K562 (cell line): ENCODE results near the gene TRIM32. TPM values are rescaled to one million over a fixed set of nuclear protein-coding genes. Genes with fewer than 3 reads are reported as not detected.

Experiments used
- ATAC-seq: fragments of 200-7000 bp; cut with Tn5 transposase; 3 replicates; pipeline ENCODE4 v1.9.1; 2020; ENCODE audit warnings: moderate library complexity
- BruUV-seq: library from RNA; stranded (reverse); fragments of 400-500 nt; replicated peaks from 2 replicates; lab custom pipeline; 2021; lab: Mats Ljungman, UMichigan
- CTCF ChIA-PET: fragments of 300-600 bp; formaldehyde crosslinking; extraction: SDS; loops from one replicate; lab custom pipeline; 2021; ENCODE audit warnings: low intra/inter-chr PET ratio; lab: Yijun Ruan, JAX
- POLR2A ChIA-PET: fragments of 300-600, 350-650 bp; sonication (Branson Sonifier 250); formaldehyde crosslinking; extraction: SDS; loops from one replicate; lab custom pipeline; 2021; ENCODE audit warnings: antibody characterized with exemption, inconsistent platforms; lab: Yijun Ruan, JAX
- DNase-seq, 4 experiments: peaks; one replicate each; pipeline versions ENCODE4 v3.0.0 to v3.0.0-alpha.2; 2011 to 2018; ENCODE audit warnings: low spot score in 3 of 4, mixed read lengths in 3 of 4; ENCODE audit errors: extremely low read depth in 1 of 4
- FAIRE-seq: peaks from 2 replicates; lab custom pipeline; 2011; peaks lifted over from hg19 to GRCh38; lab: Jason Lieb, UNC
- H2AFZ ChIP-seq: 2 replicates; pipeline ENCODE4 v1.6.0; 2011; ENCODE audit warnings: low read depth, low read length, control low read depth, inconsistent platforms
- H3K27ac ChIP-seq: fragments of 200-600 bp; 3 replicates; pipeline ENCODE4 v1.8.0; 2011; ENCODE audit warnings: low read depth, mild to moderate bottlenecking, control low read depth, inconsistent platforms, low read length, moderate library complexity, mixed read lengths; ENCODE audit errors: extremely low read depth
- H3K27me3 ChIP-seq, 2 experiments: fragments of 300-600 bp in 1 of 2; 2 replicates in 1 of 2; 3 replicates in 1 of 2; pipeline versions ENCODE4 v1.6.0 to v1.8.0; 2011; ENCODE audit warnings: inconsistent platforms in 2 of 2, low read length in 2 of 2, mild to moderate bottlenecking in 1 of 2, mixed read lengths in 1 of 2, moderate library complexity in 1 of 2; ENCODE audit not compliant: control insufficient read depth in 2 of 2, insufficient read depth in 2 of 2
- H3K36me3 ChIP-seq: fragments of 300-600 bp; 3 replicates; pipeline ENCODE4 v1.8.0; 2011; ENCODE audit warnings: mild to moderate bottlenecking, low read length, inconsistent platforms; ENCODE audit not compliant: control insufficient read depth, insufficient read depth
- H3K4me1 ChIP-seq, 2 experiments: fragments of 200-600 bp in 1 of 2; replicated peaks in 1 of 2; 2 replicates in 1 of 2; 3 replicates in 1 of 2; pipeline versions ENCODE4 v1.5.1 to v1.8.0; 2011; ENCODE audit warnings: inconsistent platforms in 2 of 2, low read length in 2 of 2, mild to moderate bottlenecking in 1 of 2, mixed read lengths in 1 of 2, moderate library complexity in 1 of 2; ENCODE audit not compliant: control insufficient read depth in 2 of 2, insufficient read depth in 2 of 2
- H3K4me2 ChIP-seq: 2 replicates; pipeline ENCODE4 v1.6.1; 2011; ENCODE audit warnings: low read length, control low read depth, inconsistent platforms, mixed read lengths; ENCODE audit not compliant: insufficient read depth
- H3K4me3 ChIP-seq: fragments of 200-600 bp; sonication (generic), shearing (Covaris generic); 2 replicates; pipeline ENCODE4 v1.5.1; 2016; ENCODE audit warnings: control low read depth, inconsistent platforms
- H3K79me2 ChIP-seq: fragments of 200-600 bp; 3 replicates; pipeline ENCODE4 v1.8.0; 2011; ENCODE audit warnings: low read length, inconsistent platforms; ENCODE audit not compliant: control insufficient read depth, insufficient read depth
- H3K9ac ChIP-seq, 2 experiments: 2 replicates each; pipeline versions ENCODE4 v1.6.0 to v1.6.1; 2011; ENCODE audit warnings: low read depth in 2 of 2, low read length in 2 of 2, control low read depth in 1 of 2, inconsistent platforms in 1 of 2, mild to moderate bottlenecking in 1 of 2, mixed read lengths in 1 of 2; ENCODE audit not compliant: insufficient read depth in 1 of 2
- H3K9me1 ChIP-seq: one replicate; pipeline ENCODE4 v1.6.0; 2011; ENCODE audit warnings: inconsistent platforms, mild to moderate bottlenecking, low read length, moderate library complexity; ENCODE audit not compliant: control insufficient read depth, insufficient read depth
- H3K9me3 ChIP-seq: replicated peaks from 2 replicates; pipeline ENCODE4 v1.5.1; 2011; ENCODE audit warnings: low read depth, low read length, inconsistent platforms; ENCODE audit not compliant: control insufficient read depth, insufficient read depth
- H4K20me1 ChIP-seq: replicated peaks from 2 replicates; pipeline ENCODE4 v1.6.1; 2011; ENCODE audit warnings: low read length, inconsistent platforms, mixed read lengths; ENCODE audit not compliant: control insufficient read depth, insufficient read depth
- PRMT5 ChIP-seq: sonication (generic); formaldehyde crosslinking; IDR thresholded peaks from 2 replicates; pipeline ENCODE4 v1.5.0; 2020; ENCODE audit warnings: missing genetic modification reagents
- ZFPM2 ChIP-seq: fragments of 250-450 bp; sonication (Bioruptor Pico); IDR thresholded peaks from 2 replicates; pipeline ENCODE4 v1.5.1; 2022; ENCODE audit warnings: mild to moderate bottlenecking
- ZNF695 ChIP-seq: fragments of 450-650 bp; formaldehyde crosslinking; IDR thresholded peaks from 2 replicates; pipeline ENCODE4 v1.4.0; 2020; ENCODE audit warnings: mild to moderate bottlenecking, moderate library complexity
- ZNF785 ChIP-seq: fragments of 250-450 bp; sonication (Bioruptor Pico); IDR thresholded peaks from 2 replicates; pipeline ENCODE4 v1.4.0; 2020; ENCODE audit warnings: mild to moderate bottlenecking
- WGBS: fragments of 100-300 bp; shearing (Covaris generic); methylation state at CpG from one replicate; pipeline ENCODE4 v1.1.6; 2016; ENCODE audit warnings: low coverage, mixed read lengths; ENCODE audit not compliant: insufficient coverage; ENCODE audit errors: missing lambda C conversion rate; 5-methylcytosine and 5-hydroxymethylcytosine counted together
- in situ Hi-C: fragments of 300-500 bp; cut with MboI; formaldehyde crosslinking; loops from 4 replicates; pipeline ENCODE4 v1.15.0; 2018; ENCODE audit warnings: inconsistent platforms, mixed read lengths
- intact Hi-C: fragments of 100-400 bp; cut with micrococcal nuclease; formaldehyde crosslinking; loops from 2 replicates; pipeline ENCODE4 v1.14.2; 2022
- polyA plus RNA-seq, 8 experiments: library from polyadenylated mRNA; depleted of rRNA in 4 of 8; stranded (reverse) in 5 of 8; unstranded in 3 of 8; fragments of >200 nt; fragmentation: Nextera tagmentation in 2 of 8; fragmentation: Illumina TruSeq in 1 of 8; extraction: Ambion mirVana in 2 of 8; extraction: Trizol in 1 of 8; gene quantifications; 2 replicates each; pipeline versions ENCODE4 v1.2.1 to v1.2.3, GENCODE V29; 2011 to 2014; ENCODE audit warnings: inconsistent platforms in 1 of 8, missing spikeins in 1 of 8
- total RNA-seq, 7 experiments: library from RNA; depleted of rRNA in 6 of 7; stranded (reverse); fragments of >200 nt in 6 of 7; fragmentation: Illumina TruSeq in 2 of 7; extraction: Trizol in 2 of 7; gene quantifications; 2 replicates each; pipeline versions ENCODE4 v1.2.1 to v1.2.3, GENCODE V29; 2011 to 2021; ENCODE audit warnings: low replicate concordance in 1 of 7
- TF ChIP-seq, protein P1 (sequence below): sonication (generic); formaldehyde crosslinking; IDR thresholded peaks from 2 replicates; pipeline ENCODE4 v1.8.0; 2023; ENCODE audit warnings: mild to moderate bottlenecking, missing genetic modification reagents
- TF ChIP-seq, protein P2 (sequence below): fragments of 250-450 bp; sonication (Bioruptor Pico); IDR thresholded peaks from 2 replicates; pipeline ENCODE4 v1.4.0; 2020; ENCODE audit warnings: mild to moderate bottlenecking

The TRIM32 gene
- total and polyA plus RNA-seq, 9 of the 15 experiments (the other 6 are each of a cell fraction or from before 2014, with no cell fraction given): 3.5 to 9.4 (median 5.9) TPM

DNA sequence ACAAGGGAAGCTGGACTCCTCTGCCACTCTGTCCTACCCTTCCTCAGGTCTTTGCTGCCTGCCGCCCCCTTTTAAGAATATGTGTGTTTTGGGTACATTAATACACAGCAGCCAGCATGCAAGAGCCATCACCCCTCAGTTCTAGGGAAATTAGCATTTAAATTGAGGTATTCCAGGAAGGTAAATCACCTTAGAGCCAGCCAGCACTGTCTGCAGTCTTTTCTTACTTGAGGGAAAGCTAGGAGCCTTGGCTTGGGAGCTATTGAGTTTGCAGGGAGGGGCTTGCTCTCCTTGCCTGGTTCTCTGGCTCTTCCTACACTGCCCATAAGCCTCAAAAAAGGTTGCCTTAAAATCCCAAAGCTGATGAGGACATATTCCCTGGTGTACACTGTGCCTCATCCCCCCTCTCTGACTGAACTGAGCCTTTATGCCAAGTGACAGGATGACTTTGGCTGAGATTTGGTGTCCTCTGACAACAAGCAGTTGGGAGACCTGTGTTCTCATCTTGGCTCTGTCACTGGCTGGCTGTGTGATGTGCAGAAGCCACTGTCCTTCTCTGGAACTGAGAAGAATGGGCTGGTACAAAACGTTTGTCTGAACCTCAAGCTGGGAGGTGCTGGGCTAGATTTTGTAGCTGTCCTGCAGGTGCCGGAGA is 54.1 kb downstream of the TRIM32 start:
- BruUV-seq: no TSS peak
- CTCF ChIA-PET: no interaction called here
- H3K79me2 ChIP-seq: no peaks in the 10 kb centered on the region
- no peaks in the 10 kb centered on the region for H3K27me3 ChIP-seq
- TF ChIP-seq ZNF785 (CRISPR knock-in tag) (no peak), PRMT5 (CRISPR knock-in tag) (no peak), ZFPM2 (CRISPR knock-in tag) (no peak), ZNF695 (no peak)
- TF ChIP-seq, protein P1, sequence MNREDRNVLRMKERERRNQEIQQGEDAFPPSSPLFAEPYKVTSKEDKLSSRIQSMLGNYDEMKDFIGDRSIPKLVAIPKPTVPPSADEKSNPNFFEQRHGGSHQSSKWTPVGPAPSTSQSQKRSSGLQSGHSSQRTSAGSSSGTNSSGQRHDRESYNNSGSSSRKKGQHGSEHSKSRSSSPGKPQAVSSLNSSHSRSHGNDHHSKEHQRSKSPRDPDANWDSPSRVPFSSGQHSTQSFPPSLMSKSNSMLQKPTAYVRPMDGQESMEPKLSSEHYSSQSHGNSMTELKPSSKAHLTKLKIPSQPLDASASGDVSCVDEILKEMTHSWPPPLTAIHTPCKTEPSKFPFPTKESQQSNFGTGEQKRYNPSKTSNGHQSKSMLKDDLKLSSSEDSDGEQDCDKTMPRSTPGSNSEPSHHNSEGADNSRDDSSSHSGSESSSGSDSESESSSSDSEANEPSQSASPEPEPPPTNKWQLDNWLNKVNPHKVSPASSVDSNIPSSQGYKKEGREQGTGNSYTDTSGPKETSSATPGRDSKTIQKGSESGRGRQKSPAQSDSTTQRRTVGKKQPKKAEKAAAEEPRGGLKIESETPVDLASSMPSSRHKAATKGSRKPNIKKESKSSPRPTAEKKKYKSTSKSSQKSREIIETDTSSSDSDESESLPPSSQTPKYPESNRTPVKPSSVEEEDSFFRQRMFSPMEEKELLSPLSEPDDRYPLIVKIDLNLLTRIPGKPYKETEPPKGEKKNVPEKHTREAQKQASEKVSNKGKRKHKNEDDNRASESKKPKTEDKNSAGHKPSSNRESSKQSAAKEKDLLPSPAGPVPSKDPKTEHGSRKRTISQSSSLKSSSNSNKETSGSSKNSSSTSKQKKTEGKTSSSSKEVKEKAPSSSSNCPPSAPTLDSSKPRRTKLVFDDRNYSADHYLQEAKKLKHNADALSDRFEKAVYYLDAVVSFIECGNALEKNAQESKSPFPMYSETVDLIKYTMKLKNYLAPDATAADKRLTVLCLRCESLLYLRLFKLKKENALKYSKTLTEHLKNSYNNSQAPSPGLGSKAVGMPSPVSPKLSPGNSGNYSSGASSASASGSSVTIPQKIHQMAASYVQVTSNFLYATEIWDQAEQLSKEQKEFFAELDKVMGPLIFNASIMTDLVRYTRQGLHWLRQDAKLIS (CRISPR knock-in tag): no peak
- TF ChIP-seq, protein P2, sequence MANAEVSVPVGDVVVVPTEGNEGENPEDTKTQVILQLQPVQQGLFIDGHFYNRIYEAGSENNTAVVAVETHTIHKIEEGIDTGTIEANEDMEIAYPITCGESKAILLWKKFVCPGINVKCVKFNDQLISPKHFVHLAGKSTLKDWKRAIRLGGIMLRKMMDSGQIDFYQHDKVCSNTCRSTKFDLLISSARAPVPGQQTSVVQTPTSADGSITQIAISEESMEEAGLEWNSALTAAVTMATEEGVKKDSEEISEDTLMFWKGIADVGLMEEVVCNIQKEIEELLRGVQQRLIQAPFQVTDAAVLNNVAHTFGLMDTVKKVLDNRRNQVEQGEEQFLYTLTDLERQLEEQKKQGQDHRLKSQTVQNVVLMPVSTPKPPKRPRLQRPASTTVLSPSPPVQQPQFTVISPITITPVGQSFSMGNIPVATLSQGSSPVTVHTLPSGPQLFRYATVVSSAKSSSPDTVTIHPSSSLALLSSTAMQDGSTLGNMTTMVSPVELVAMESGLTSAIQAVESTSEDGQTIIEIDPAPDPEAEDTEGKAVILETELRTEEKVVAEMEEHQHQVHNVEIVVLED (CRISPR knock-in tag): no peak
- TF ChIP-seq, all 486 proteins: peak for 0
- no peaks in the 10 kb centered on the region for H3K9me1 ChIP-seq
- H3K9ac ChIP-seq: no peak overlapping the region
- no peak overlapping the region for H3K27ac ChIP-seq
- no peak overlapping the region for H3K4me3 ChIP-seq
- no peaks in the 10 kb centered on the region for H3K36me3 ChIP-seq
- H2AFZ ChIP-seq: no peak overlapping the region
- no peak for FAIRE-seq
- no peak for ATAC-seq
- no peak overlapping the region for H3K4me2 ChIP-seq
- in situ Hi-C loops: no loop called here
- no peaks in the 10 kb centered on the region for H4K20me1 ChIP-seq
- DNase-seq: no peak
- H3K9me3 ChIP-seq: no peaks in the 10 kb centered on the region
- no peaks in the 10 kb centered on the region for H3K4me1 ChIP-seq
- POLR2A ChIA-PET: no interaction called here
- intact Hi-C loops: no loop called here
- WGBS: 0% methylated on average over 3 of the region's 3 CpGs
